Measurements from ENCODE around the gene ADGRG6. TPM values are rescaled to one million over a fixed set of nuclear protein-coding genes. Genes with fewer than 3 reads are reported as not detected.
"Not testable (repeated sequence)": the region's sequence is repeated elsewhere in the genome, so short reads cannot be mapped to it uniquely, and the experiment has no call there.

The ADGRG6 gene
- total RNA-seq, 1 experiment from 2014 or later: 30.3 TPM

DNA sequence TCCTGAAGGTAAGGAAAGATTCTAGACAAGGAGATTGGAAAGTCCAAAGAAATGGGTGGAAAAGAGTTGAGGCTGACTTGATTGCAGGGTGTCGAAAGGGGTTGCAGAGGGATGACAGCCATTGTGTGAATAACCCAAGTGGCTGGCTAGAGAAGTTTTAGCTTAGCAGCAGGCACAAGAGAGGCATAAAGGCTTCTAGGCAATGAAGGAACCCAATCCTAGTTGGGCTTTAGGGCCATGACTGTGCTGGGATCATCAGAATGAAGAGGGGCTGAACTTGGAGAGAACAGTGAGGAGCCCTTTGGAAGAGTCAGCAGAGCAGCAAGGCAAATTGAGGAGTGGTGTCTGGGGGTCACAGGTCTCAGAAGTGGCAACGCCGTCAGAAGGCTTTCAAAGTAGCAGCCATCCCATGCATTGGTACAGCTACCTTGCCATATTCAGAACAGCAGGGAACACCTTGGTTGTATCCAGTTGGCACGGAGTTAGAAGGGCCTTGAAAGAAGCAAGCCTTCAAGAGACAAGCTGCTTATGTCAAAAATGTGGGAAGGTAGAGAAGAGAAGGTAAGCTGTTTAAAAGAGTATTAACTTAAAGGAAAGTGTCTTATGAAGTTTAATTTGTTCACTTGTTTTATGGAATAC, 146.4 kb downstream of the ADGRG6 start:
- ChIA-PET POLR2A (ENCODE audit: unreplicated experiment) (no interaction called here), CTCF (no interaction called here)
- H3K79me2 ChIP-seq (ENCODE audit: low read depth): no peaks in the 10 kb centered on the region
- no peak for DNase-seq
- H4K20me1 ChIP-seq (ENCODE audit: insufficient read depth): no peaks in the 10 kb centered on the region
- H3K27me3 ChIP-seq (ENCODE audit: insufficient read depth, low read depth): no peaks in the 10 kb centered on the region
- no peak for TF ChIP-seq EZH2 (IDR thresholded peaks at IDR 0.05; ENCODE audit: low read depth)
- TF ChIP-seq, protein P1, sequence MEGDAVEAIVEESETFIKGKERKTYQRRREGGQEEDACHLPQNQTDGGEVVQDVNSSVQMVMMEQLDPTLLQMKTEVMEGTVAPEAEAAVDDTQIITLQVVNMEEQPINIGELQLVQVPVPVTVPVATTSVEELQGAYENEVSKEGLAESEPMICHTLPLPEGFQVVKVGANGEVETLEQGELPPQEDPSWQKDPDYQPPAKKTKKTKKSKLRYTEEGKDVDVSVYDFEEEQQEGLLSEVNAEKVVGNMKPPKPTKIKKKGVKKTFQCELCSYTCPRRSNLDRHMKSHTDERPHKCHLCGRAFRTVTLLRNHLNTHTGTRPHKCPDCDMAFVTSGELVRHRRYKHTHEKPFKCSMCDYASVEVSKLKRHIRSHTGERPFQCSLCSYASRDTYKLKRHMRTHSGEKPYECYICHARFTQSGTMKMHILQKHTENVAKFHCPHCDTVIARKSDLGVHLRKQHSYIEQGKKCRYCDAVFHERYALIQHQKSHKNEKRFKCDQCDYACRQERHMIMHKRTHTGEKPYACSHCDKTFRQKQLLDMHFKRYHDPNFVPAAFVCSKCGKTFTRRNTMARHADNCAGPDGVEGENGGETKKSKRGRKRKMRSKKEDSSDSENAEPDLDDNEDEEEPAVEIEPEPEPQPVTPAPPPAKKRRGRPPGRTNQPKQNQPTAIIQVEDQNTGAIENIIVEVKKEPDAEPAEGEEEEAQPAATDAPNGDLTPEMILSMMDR (conservative IDR thresholded peaks at IDR 0.05): no peak
- H3K4me2 ChIP-seq: no peak overlapping the region
- no peaks in the 10 kb centered on the region for H3K9me2 ChIP-seq (ENCODE audit: insufficient read depth)
- no peaks in the 10 kb centered on the region for H3F3A ChIP-seq (ENCODE audit: insufficient read depth, low read depth)
- H3K36me3 ChIP-seq (ENCODE audit: low read depth): no peaks in the 10 kb centered on the region
- H2AFZ ChIP-seq: no peak overlapping the region
- intact Hi-C loops (cut with micrococcal nuclease; ENCODE audit: unreplicated experiment): no loop called here
- no TSS peak for BruUV-seq (replicated peaks)
- no peaks in the 10 kb centered on the region for H3K9me3 ChIP-seq (ENCODE audit: insufficient read depth, low read depth)
- no peaks in the 10 kb centered on the region for H3K4me1 ChIP-seq (replicated peaks; ENCODE audit: insufficient read depth)
- H3K27ac ChIP-seq: no peak overlapping the region
- H3K4me3 ChIP-seq: no peak overlapping the region

DNA sequence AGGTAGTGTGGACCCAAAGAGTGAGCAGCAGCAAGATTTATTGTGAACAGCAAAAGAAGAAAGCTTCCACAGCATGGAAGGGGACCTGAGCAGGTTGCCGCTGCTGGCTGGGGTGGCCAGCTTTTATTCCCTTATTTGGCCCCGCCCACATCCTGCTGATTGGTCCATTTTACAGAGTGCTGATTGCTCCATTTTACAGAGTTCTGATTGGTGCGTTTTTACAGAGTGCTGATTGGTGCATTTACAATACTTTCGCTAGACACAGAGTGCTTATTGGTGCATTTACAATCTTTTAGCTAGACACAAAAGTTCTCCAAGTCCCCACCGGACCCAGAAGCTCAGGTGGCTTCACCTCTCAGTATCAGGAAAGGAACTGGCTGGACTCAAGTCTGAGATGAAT, 149.0 kb downstream of the ADGRG6 start:
- H2AFZ ChIP-seq; POLR2A ChIA-PET (ENCODE audit: unreplicated experiment): not testable (repeated sequence)

DNA sequence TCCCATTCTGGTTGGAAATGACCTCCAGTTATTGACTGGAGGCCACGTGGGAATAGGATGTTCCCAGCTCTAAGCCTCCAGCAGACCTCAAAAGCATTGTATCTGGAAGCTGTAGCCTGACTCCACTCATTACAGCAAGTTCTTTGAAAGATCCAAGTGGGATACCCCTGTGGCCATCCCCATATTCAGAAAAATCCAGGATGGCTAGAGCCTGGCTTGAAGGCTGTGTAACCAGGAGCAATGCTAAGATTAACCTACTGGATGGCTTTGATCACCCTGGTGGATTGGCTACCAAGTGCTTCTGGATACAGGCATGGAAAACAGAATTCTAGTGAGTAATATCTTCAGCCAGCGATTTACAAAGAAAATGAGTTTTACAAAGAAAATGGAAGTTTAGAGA, 151.2 kb downstream of the ADGRG6 start:
- Histone ChIP-seq H4K20me1 (ENCODE audit: insufficient read depth) (no peaks in the 10 kb centered on the region), H2AFZ (no peak overlapping the region), H3K79me2 (ENCODE audit: low read depth) (no peaks in the 10 kb centered on the region), H3K4me1 (replicated peaks; ENCODE audit: insufficient read depth) (no peaks in the 10 kb centered on the region), H3K4me3 (no peak overlapping the region), H3K36me3 (ENCODE audit: low read depth) (no peaks in the 10 kb centered on the region), H3F3A (ENCODE audit: insufficient read depth, low read depth) (no peaks in the 10 kb centered on the region), H3K27me3 (ENCODE audit: insufficient read depth, low read depth) (no peaks in the 10 kb centered on the region), H3K4me2 (no peak overlapping the region), H3K9me3 (ENCODE audit: insufficient read depth, low read depth) (no peaks in the 10 kb centered on the region), H3K9me2 (ENCODE audit: insufficient read depth) (no peaks in the 10 kb centered on the region), H3K27ac (no peak overlapping the region)
- no peak for TF ChIP-seq EZH2 (IDR thresholded peaks at IDR 0.05; ENCODE audit: low read depth)
- TF ChIP-seq, protein P1 (conservative IDR thresholded peaks at IDR 0.05): no peak
- CTCF ChIA-PET: no interaction called here
- POLR2A ChIA-PET (ENCODE audit: unreplicated experiment): no interaction called here
- no peak for DNase-seq
- BruUV-seq (replicated peaks): no TSS peak
- intact Hi-C loops (cut with micrococcal nuclease; ENCODE audit: unreplicated experiment): no loop called here

More for the DNA sequence above, 149.0 kb downstream of the ADGRG6 start:
- H3K27me3 ChIP-seq (ENCODE audit: insufficient read depth, low read depth); H3K9me3 ChIP-seq (ENCODE audit: insufficient read depth, low read depth); intact Hi-C loops (cut with micrococcal nuclease; ENCODE audit: unreplicated experiment); H3K9me2 ChIP-seq (ENCODE audit: insufficient read depth); H4K20me1 ChIP-seq (ENCODE audit: insufficient read depth); BruUV-seq (replicated peaks); H3K4me1 ChIP-seq (replicated peaks; ENCODE audit: insufficient read depth); H3K27ac ChIP-seq; H3K4me3 ChIP-seq; H3F3A ChIP-seq (ENCODE audit: insufficient read depth, low read depth); H3K36me3 ChIP-seq (ENCODE audit: low read depth); CTCF ChIA-PET; H3K79me2 ChIP-seq (ENCODE audit: low read depth); DNase-seq; H3K4me2 ChIP-seq: not testable (repeated sequence)

DNA sequence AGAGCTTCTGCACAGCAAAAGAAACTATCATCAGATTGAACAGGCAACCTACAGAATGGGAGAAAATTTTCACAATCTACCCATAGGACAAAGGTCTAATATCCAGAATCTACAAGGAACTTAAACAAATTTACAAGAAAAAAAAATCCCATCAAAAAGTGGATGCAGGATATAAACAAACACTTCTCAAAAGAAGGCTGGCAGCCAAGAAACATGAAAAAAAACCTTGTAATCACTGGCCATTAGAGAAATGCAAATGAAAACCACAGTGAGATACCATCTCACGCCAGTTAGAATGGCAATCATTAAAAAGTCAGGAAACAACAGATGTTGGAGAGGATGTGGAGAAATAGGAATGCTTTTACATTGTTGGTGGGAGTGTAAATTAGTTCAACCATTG, 152.4 kb downstream of the ADGRG6 start:
- POLR2A ChIA-PET (ENCODE audit: unreplicated experiment); H2AFZ ChIP-seq; H3K36me3 ChIP-seq (ENCODE audit: low read depth); BruUV-seq (replicated peaks); H3K79me2 ChIP-seq (ENCODE audit: low read depth); CTCF ChIA-PET; H3K4me2 ChIP-seq; H3K4me3 ChIP-seq; DNase-seq; H3K27me3 ChIP-seq (ENCODE audit: insufficient read depth, low read depth); H3K4me1 ChIP-seq (replicated peaks; ENCODE audit: insufficient read depth); H3F3A ChIP-seq (ENCODE audit: insufficient read depth, low read depth); H3K9me3 ChIP-seq (ENCODE audit: insufficient read depth, low read depth); H3K27ac ChIP-seq; H4K20me1 ChIP-seq (ENCODE audit: insufficient read depth); intact Hi-C loops (cut with micrococcal nuclease; ENCODE audit: unreplicated experiment); H3K9me2 ChIP-seq (ENCODE audit: insufficient read depth): not testable (repeated sequence)

DNA sequence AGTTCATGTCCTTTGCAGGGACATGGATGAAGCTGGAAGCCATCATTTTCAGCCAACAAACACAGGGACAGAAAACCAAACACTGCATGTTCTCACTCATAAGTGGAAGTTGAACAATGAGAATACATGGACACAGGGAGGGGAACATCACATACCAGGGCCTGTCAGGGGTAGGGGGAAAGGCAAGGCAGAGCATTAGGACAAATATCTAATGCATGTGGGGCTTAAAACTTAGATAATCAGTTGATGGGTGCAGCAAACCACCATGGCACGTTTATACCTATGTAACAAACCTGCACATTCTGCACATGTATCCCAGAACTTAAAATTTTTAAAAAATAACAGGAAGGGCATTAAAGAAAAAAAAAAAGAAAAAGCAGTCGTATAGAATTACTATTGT, 153.0 kb downstream of the ADGRG6 start:
- H3K9me2 ChIP-seq (ENCODE audit: insufficient read depth); H3K4me2 ChIP-seq; H3K4me3 ChIP-seq; H3K9me3 ChIP-seq (ENCODE audit: insufficient read depth, low read depth); CTCF ChIA-PET; H3K79me2 ChIP-seq (ENCODE audit: low read depth); intact Hi-C loops (cut with micrococcal nuclease; ENCODE audit: unreplicated experiment); H4K20me1 ChIP-seq (ENCODE audit: insufficient read depth); POLR2A ChIA-PET (ENCODE audit: unreplicated experiment); H3K27me3 ChIP-seq (ENCODE audit: insufficient read depth, low read depth); H3K27ac ChIP-seq; H3K36me3 ChIP-seq (ENCODE audit: low read depth); H3F3A ChIP-seq (ENCODE audit: insufficient read depth, low read depth); DNase-seq; H2AFZ ChIP-seq; BruUV-seq (replicated peaks); H3K4me1 ChIP-seq (replicated peaks; ENCODE audit: insufficient read depth): not testable (repeated sequence)
